Hepatocyte (in vitro differentiated cells): ENCODE results near the gene ATP5PD.

ENCODE experiments used
- CTCF ChIP-seq: fragments of 200-600 bp; sonication (generic); IDR thresholded peaks from 2 replicates; pipeline ENCODE4 v1.5.1; 2016; ENCODE audit warnings: antibody characterized with exemption, mild to moderate bottlenecking; ENCODE audit not compliant: poor library complexity
- EZH2 ChIP-seq: fragments of 200-600 bp; sonication (generic); IDR thresholded peaks from 2 replicates; pipeline ENCODE4 v1.6.1; 2016; ENCODE audit warnings: antibody characterized with exemption, mild to moderate bottlenecking, borderline replicate concordance

GRCh38 chr17:75078284-75079022 lies 31.7 kb upstream of the ATP5PD start:
- TF ChIP-seq EZH2 (no peak), CTCF (no peak)
